Glutamatergic neuron (in vitro differentiated cells): Measurements from ENCODE around the gene IGFBPL1. TPM values are rescaled to one million over a fixed set of nuclear protein-coding genes. Genes with fewer than 3 reads are reported as not detected.

Source experiments
- DNase-seq: peaks from one replicate; pipeline ENCODE4 v3.0.0; 2022
- H3K27ac Mint-ChIP-seq: one replicate; pipeline ENCODE4 v1.8.0; 2020; ENCODE audit warnings: mild to moderate bottlenecking, mixed read lengths, inconsistent platforms; ENCODE audit not compliant: unreplicated experiment
- H3K27me3 Mint-ChIP-seq: one replicate; pipeline ENCODE4 v1.8.0; 2020; ENCODE audit warnings: mild to moderate bottlenecking, moderate library complexity, mixed read lengths, inconsistent platforms; ENCODE audit not compliant: unreplicated experiment
- H3K36me3 Mint-ChIP-seq: one replicate; pipeline ENCODE4 v1.8.0; 2020; ENCODE audit warnings: mild to moderate bottlenecking, mixed read lengths, inconsistent platforms; ENCODE audit not compliant: unreplicated experiment
- H3K4me1 Mint-ChIP-seq: one replicate; pipeline ENCODE4 v1.8.0; 2020; ENCODE audit warnings: mild to moderate bottlenecking, low read depth, mixed read lengths, inconsistent platforms; ENCODE audit not compliant: unreplicated experiment
- H3K4me3 Mint-ChIP-seq: one replicate; pipeline ENCODE4 v1.8.0; 2020; ENCODE audit warnings: mild to moderate bottlenecking, mixed read lengths, inconsistent platforms; ENCODE audit not compliant: unreplicated experiment
- H3K9me3 Mint-ChIP-seq: one replicate; pipeline ENCODE4 v1.8.0; 2020; ENCODE audit warnings: mild to moderate bottlenecking, moderate library complexity, mixed read lengths, inconsistent platforms; ENCODE audit not compliant: unreplicated experiment
- CTCF ChIP-seq: fragments of 200-600 bp; sonication (generic); IDR thresholded peaks from one replicate; pipeline ENCODE4 v1.5.0; 2021; ENCODE audit not compliant: partially characterized antibody, unreplicated experiment
- total RNA-seq: library from RNA; stranded (reverse); fragmentation: NEBNext Ultra II Directional; extraction: Animal tissue kit (Norgen Biotek cat#: 25700); gene quantifications from one replicate; pipeline ENCODE4 v1.2.1, GENCODE V29; 2021; ENCODE audit not compliant: unreplicated experiment

Gene IGFBPL1
- total RNA-seq, 1 donor from 2014 or later: 590 TPM

- Mint-ChIP-seq H3K27ac (no peak overlapping the region), H3K4me1 (no peaks in the 10 kb centered on the region), H3K36me3 (peaks cover 11% of the 10 kb centered on the region), H3K27me3 (peaks cover 7% of the 10 kb centered on the region), H3K4me3 (peak overlapping the region; percentile 96), H3K9me3 (peaks cover 2% of the 10 kb centered on the region)
- DNase-seq: no peak
- TF ChIP-seq CTCF: no peak
These were observed 31.0 kb downstream of the IGFBPL1 start for GRCh38 chr9:38393128-38393796.

GRCh38 chr9:38392235-38393127 is 31.8 kb downstream of the IGFBPL1 start, which contains the start of gene ALDH1B1:
TSS of gene ALDH1B1 (plus strand) at chr9:38392702. CDS start at chr9:38395749, 3,047 bp downstream.
- Mint-ChIP-seq H3K9me3 (peaks cover 2% of the 10 kb centered on the region), H3K27ac (peak within 1 kb of the TSS; percentile 40), H3K36me3 (peaks cover 7% of the 10 kb centered on the region), H3K27me3 (peaks cover 7% of the 10 kb centered on the region), H3K4me1 (no peaks in the 10 kb centered on the region), H3K4me3 (peak within 1 kb of the TSS; percentile 96)
- no peak for TF ChIP-seq CTCF
- DNase-seq: peak; percentile 90

DNA sequence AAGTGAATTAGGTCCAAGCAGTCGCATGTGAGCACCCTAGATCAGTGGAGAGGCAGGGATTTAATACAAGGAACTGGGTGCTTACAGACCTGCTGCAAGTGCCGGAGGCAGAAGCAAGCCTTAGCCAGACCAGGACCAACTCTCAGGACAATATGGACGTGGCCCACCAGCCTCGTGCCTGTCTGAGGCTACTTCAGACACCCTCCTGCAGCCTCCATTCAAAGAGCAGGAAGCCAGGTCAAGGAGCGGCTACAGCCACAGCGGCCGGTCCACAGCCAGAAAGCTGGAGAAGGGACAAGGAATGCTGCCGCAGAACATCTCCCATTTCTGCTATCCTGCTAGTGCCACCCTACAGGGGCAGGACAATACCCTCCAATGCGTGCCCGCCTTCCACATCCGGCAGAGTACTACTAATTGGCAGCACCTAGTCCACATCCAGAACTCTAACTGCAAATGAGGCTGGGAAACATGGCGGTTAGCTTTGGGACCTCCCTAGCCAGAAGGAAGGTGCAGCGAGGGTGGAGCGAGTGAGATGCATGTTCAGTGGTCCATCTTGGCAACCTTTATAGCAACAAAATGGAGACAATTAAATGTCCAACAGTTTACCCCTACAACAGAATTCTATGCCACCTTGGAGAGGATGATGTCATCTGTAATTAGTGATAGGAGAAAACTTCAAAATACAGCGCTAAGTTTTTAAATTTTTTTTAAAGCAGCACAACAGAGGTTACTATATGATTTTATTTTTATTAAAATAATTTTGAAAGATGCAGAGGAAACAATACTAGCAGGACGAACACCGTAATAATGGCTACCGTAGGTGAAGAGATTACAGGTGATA is 32.8 kb downstream of the IGFBPL1 start:
- peaks cover 2% of the 10 kb centered on the region for H3K36me3 Mint-ChIP-seq
- TF ChIP-seq CTCF: no peak
- peaks cover 2% of the 10 kb centered on the region for H3K9me3 Mint-ChIP-seq

GRCh38 chr9:38390851-38391250 is 33.4 kb downstream of the IGFBPL1 start:
- Mint-ChIP-seq H3K36me3 (peaks cover 2% of the 10 kb centered on the region), H3K4me1 (no peaks in the 10 kb centered on the region), H3K27ac (no peak overlapping the region), H3K27me3 (peaks cover 7% of the 10 kb centered on the region), H3K9me3 (peaks cover 2% of the 10 kb centered on the region), H3K4me3 (peak overlapping the region; percentile 25)
- no peak for DNase-seq
- no peak for TF ChIP-seq CTCF

More for the DNA sequence above, 32.8 kb downstream of the IGFBPL1 start:
- Mint-ChIP-seq H3K4me3 (peak overlapping the region; percentile 96), H3K4me1 (no peaks in the 10 kb centered on the region), H3K27me3 (peaks cover 7% of the 10 kb centered on the region), H3K27ac (no peak overlapping the region)
- no peak for DNase-seq
